IMR-90 (cell line): ENCODE results near the gene ARHGEF4. TPM values are rescaled to one million over a fixed set of nuclear protein-coding genes. Genes with fewer than 3 reads are reported as not detected.

Experiments used
- ATAC-seq: fragments of 200-7000 bp; cut with Tn5 transposase; 2 replicates; pipeline ENCODE4 v1.9.1; 2020; ENCODE audit warnings: low read depth, mild to moderate bottlenecking, moderate library complexity
- BruUV-seq: library from RNA; stranded (reverse); fragments of 400-500 nt; replicated peaks from 2 replicates; lab custom pipeline; 2021; lab: Mats Ljungman, UMichigan
- CTCF ChIA-PET: fragments of 300-600 bp; formaldehyde crosslinking; extraction: SDS; loops from one replicate; lab custom pipeline; 2021; ENCODE audit warnings: antibody characterized with exemption; lab: Yijun Ruan, JAX
- POLR2A ChIA-PET: fragments of 300-600 bp; sonication (Branson Sonifier 250); formaldehyde crosslinking; loops from one replicate; lab custom pipeline; 2022; ENCODE audit warnings: antibody characterized with exemption; ENCODE audit not compliant: unreplicated experiment; lab: Charles Lee
- DNase-seq: peaks from one replicate; pipeline ENCODE4 v3.0.0; 2013
- H2AFZ ChIP-seq: replicated peaks from 2 replicates; pipeline ENCODE3; 2013; ENCODE audit warnings: low read length, mild to moderate bottlenecking; ENCODE audit not compliant: poor library complexity
- H2AK5ac ChIP-seq: 2 replicates; pipeline ENCODE4 v1.6.1; 2013; ENCODE audit warnings: low read depth, low read length, inconsistent platforms
- H2AK9ac ChIP-seq: replicated peaks from 2 replicates; pipeline ENCODE3; 2013; ENCODE audit warnings: mild to moderate bottlenecking, low read depth, low read length, moderate library complexity; ENCODE audit not compliant: poor library complexity
- H2BK120ac ChIP-seq: 2 replicates; pipeline ENCODE4 v1.6.1; 2013; ENCODE audit warnings: low read depth, low read length, inconsistent platforms
- H2BK15ac ChIP-seq: 3 replicates; pipeline ENCODE4 v1.6.1; 2013; ENCODE audit warnings: low read depth, low read length, inconsistent platforms
- H2BK20ac ChIP-seq: 2 replicates; pipeline ENCODE4 v1.6.1; 2013; ENCODE audit warnings: low read depth, mild to moderate bottlenecking, inconsistent platforms, low read length, moderate library complexity
- H2BK5ac ChIP-seq: 2 replicates; pipeline ENCODE4 v1.6.1; 2013; ENCODE audit warnings: mild to moderate bottlenecking, low read depth, low read length, inconsistent platforms; ENCODE audit not compliant: poor library complexity, severe bottlenecking
- H3K14ac ChIP-seq: replicated peaks from 2 replicates; pipeline ENCODE4 v1.6.1; 2013; ENCODE audit warnings: low read depth, low read length, inconsistent platforms
- H3K18ac ChIP-seq: 2 replicates; pipeline ENCODE4 v1.6.1; 2013; ENCODE audit warnings: low read depth, low read length, control low read depth
- H3K23ac ChIP-seq: 2 replicates; pipeline ENCODE4 v1.6.1; 2013; ENCODE audit warnings: low read depth, low read length, inconsistent platforms
- H3K27ac ChIP-seq: 2 replicates; pipeline ENCODE4 v1.5.1; 2013; ENCODE audit warnings: mild to moderate bottlenecking, control low read depth, low read length; ENCODE audit not compliant: insufficient read depth
- H3K27me3 ChIP-seq: 2 replicates; pipeline ENCODE4 v1.6.1; 2013; ENCODE audit warnings: low read length; ENCODE audit not compliant: control insufficient read depth, insufficient read depth
- H3K36me3 ChIP-seq: 2 replicates; pipeline ENCODE4 v1.6.1; 2013; ENCODE audit warnings: low read length, mixed read lengths; ENCODE audit not compliant: control insufficient read depth, insufficient read depth
- H3K4ac ChIP-seq: 2 replicates; pipeline ENCODE4 v1.6.1; 2013; ENCODE audit warnings: low read depth, low read length, inconsistent platforms
- H3K4me1 ChIP-seq: 2 replicates; pipeline ENCODE4 v1.6.1; 2013; ENCODE audit warnings: low read length, mixed read lengths; ENCODE audit not compliant: control insufficient read depth, insufficient read depth
- H3K4me2 ChIP-seq: 2 replicates; pipeline ENCODE4 v1.6.1; 2013; ENCODE audit warnings: low read depth, mild to moderate bottlenecking, control low read depth, low read length, moderate library complexity
- H3K4me3 ChIP-seq: 2 replicates; pipeline ENCODE4 v1.5.1; 2013; ENCODE audit warnings: low read depth, mild to moderate bottlenecking, control low read depth, low read length, moderate library complexity; ENCODE audit not compliant: insufficient read depth
- H3K56ac ChIP-seq: 2 replicates; pipeline ENCODE4 v1.6.1; 2013; ENCODE audit warnings: low read length, inconsistent platforms; ENCODE audit not compliant: insufficient read depth; ENCODE audit errors: extremely low read depth
- H3K79me1 ChIP-seq, 2 experiments: 2 replicates each; pipeline ENCODE4 v1.6.1; 2013; ENCODE audit warnings: low read length in 2 of 2, inconsistent platforms in 1 of 2, low read depth in 1 of 2
- H3K9ac ChIP-seq: 2 replicates; pipeline ENCODE4 v1.6.1; 2013; ENCODE audit warnings: low read depth, low read length, control low read depth
- H3K9me1 ChIP-seq: 2 replicates; pipeline ENCODE4 v1.6.1; 2013; ENCODE audit warnings: low read length, inconsistent platforms; ENCODE audit not compliant: insufficient read depth
- H3K9me3 ChIP-seq: 2 replicates; pipeline ENCODE4 v1.6.1; 2013; ENCODE audit warnings: low read length; ENCODE audit not compliant: control insufficient read depth, insufficient read depth
- H4K20me1 ChIP-seq: 2 replicates; pipeline ENCODE4 v1.6.1; 2013; ENCODE audit warnings: low read length, inconsistent platforms; ENCODE audit not compliant: insufficient read depth
- H4K5ac ChIP-seq: 2 replicates; pipeline ENCODE4 v1.6.1; 2013; ENCODE audit warnings: mild to moderate bottlenecking, low read depth, low read length, control low read depth
- H4K8ac ChIP-seq, 2 experiments: 2 replicates each; pipeline ENCODE4 v1.6.1; 2013; ENCODE audit warnings: low read depth in 2 of 2, low read length in 2 of 2, control low read depth in 1 of 2, inconsistent platforms in 1 of 2
- H4K91ac ChIP-seq: 2 replicates; pipeline ENCODE4 v1.6.1; 2013; ENCODE audit warnings: low read depth, low read length, inconsistent platforms; ENCODE audit not compliant: insufficient read depth
- BHLHE40 ChIP-seq: fragments of 150-350 bp; IDR thresholded peaks from 2 replicates; pipeline ENCODE4 v1.6.1; 2016; ENCODE audit warnings: mild to moderate bottlenecking, low read depth, low read length
- ELK1 ChIP-seq: fragments of 150-350 bp; IDR thresholded peaks from 2 replicates; pipeline ENCODE4 v1.6.1; 2016; ENCODE audit warnings: low read depth, mild to moderate bottlenecking, low read length, moderate library complexity, borderline replicate concordance
- MAFK ChIP-seq: IDR thresholded peaks from 2 replicates; pipeline ENCODE4 v1.6.1; 2012; ENCODE audit warnings: low read depth, low read length, improper control_type of control experiment
- MXI1 ChIP-seq: IDR thresholded peaks from 2 replicates; pipeline ENCODE4 v1.6.1; 2012; ENCODE audit warnings: low read depth, mild to moderate bottlenecking, low read length, moderate library complexity, borderline replicate concordance
- POLR2A ChIP-seq: IDR thresholded peaks from 2 replicates; pipeline ENCODE4 v1.6.1; 2012; ENCODE audit warnings: mild to moderate bottlenecking, low read depth, low read length
- WGBS, 2 experiments: methylation state at CpG; one replicate each; pipeline versions ENCODE4 v1.1.5 to v1.1.7; 2013; ENCODE audit warnings: missing lambda C conversion rate in 2 of 2; ENCODE audit not compliant: insufficient read length in 1 of 2; ENCODE audit errors: extremely low coverage in 2 of 2; 5-methylcytosine and 5-hydroxymethylcytosine counted together
- dilution Hi-C: fragments of 300-500 bp; cut with HindIII; formaldehyde crosslinking; loops from one replicate; pipeline ENCODE4 v1.14.3; 2018; ENCODE audit warnings: low sequenced_read_pairs; ENCODE audit not compliant: unreplicated experiment
- in situ Hi-C: fragments of 300-500 bp; cut with MboI; formaldehyde crosslinking; loops from 3 replicates; pipeline ENCODE4 v1.14.3; 2019; ENCODE audit warnings: low sequenced_read_pairs, inconsistent platforms, mixed read lengths
- intact Hi-C: fragments of 100-400 bp; cut with micrococcal nuclease; formaldehyde crosslinking; loops from 2 replicates; pipeline ENCODE4 v1.10.0; 2022
- polyA plus RNA-seq, 3 experiments: library from polyadenylated mRNA; depleted of rRNA; stranded (reverse); fragments of >200 nt; gene quantifications; 2 replicates each; pipeline ENCODE4 v1.2.3, GENCODE V29; 2012; ENCODE audit warnings: low replicate concordance in 1 of 3
- total RNA-seq: library from RNA; depleted of rRNA; stranded (reverse); fragments of >200 nt; gene quantifications from 2 replicates; pipeline ENCODE4 v1.2.3, GENCODE V29; 2012

The ARHGEF4 gene
- total and polyA plus RNA-seq, 2 of the 4 experiments (the other 2 are of a cell fraction), result 2.7 to 5.0 TPM

GRCh38 chr2:130947967-130948366, 111.3 kb downstream of the ARHGEF4 start:
- H4K91ac ChIP-seq, result no peak overlapping the region
- H3K27ac ChIP-seq, result no peak overlapping the region
- H3K27me3 ChIP-seq, result no peaks in the 10 kb centered on the region
- no peak overlapping the region for H3K9ac ChIP-seq
- no TSS peak for BruUV-seq
- intact Hi-C loops (no loop called here), dilution Hi-C loops (no loop called here), in situ Hi-C loops (no loop called here)
- no peak for DNase-seq
- ATAC-seq, result no peak
- H3K23ac ChIP-seq, result no peak overlapping the region
- no peak overlapping the region for H3K4ac ChIP-seq
- no peak overlapping the region for H2AFZ ChIP-seq
- H2BK15ac ChIP-seq, result no peak overlapping the region
- no peak overlapping the region for H4K5ac ChIP-seq
- no peaks in the 10 kb centered on the region for H3K36me3 ChIP-seq
- no peak overlapping the region for H2AK5ac ChIP-seq
- H3K79me1 ChIP-seq, result no peaks in the 10 kb centered on the region
- no peak overlapping the region for H3K4me2 ChIP-seq
- H4K20me1 ChIP-seq, result no peaks in the 10 kb centered on the region
- no peak overlapping the region for H4K8ac ChIP-seq
- no peak overlapping the region for H3K4me3 ChIP-seq
- H2BK20ac ChIP-seq, result no peak overlapping the region
- no peak overlapping the region for H3K14ac ChIP-seq
- 54% methylated on average over 3 of the region's 6 CpGs; no CpG with 5 or more reads in 1 of the 2 experiments for WGBS, 2 experiments
- POLR2A ChIA-PET, result no interaction called here
- H3K9me1 ChIP-seq, result no peaks in the 10 kb centered on the region
- no peaks in the 10 kb centered on the region for H3K9me3 ChIP-seq
- TF ChIP-seq MXI1, result no peak
- TF ChIP-seq ELK1, result no peak
- no peak for TF ChIP-seq POLR2A
- TF ChIP-seq BHLHE40, result no peak
- TF ChIP-seq MAFK, result peak; percentile 49; the same call in 1 of the 2 replicates
- no peak overlapping the region for H2BK120ac ChIP-seq
- no peak overlapping the region for H3K56ac ChIP-seq
- no peaks in the 10 kb centered on the region for H3K4me1 ChIP-seq
- no peak overlapping the region for H2BK5ac ChIP-seq
- CTCF ChIA-PET, result no interaction called here
- H2AK9ac ChIP-seq, result no peak overlapping the region
- no peak overlapping the region for H3K18ac ChIP-seq
